ENCODE data around the gene TMEM150A. TPM values are rescaled to one million over a fixed set of nuclear protein-coding genes. Genes with fewer than 3 reads are reported as not detected.
A peak's percentile ranks its signal among the peaks of the same experiment; 100 is the strongest.

The TMEM150A gene
- total RNA-seq, 5 donors from 2014 or later (not counting 1 experiment from before 2014, with no cell fraction given), result 8.4 to 17.1 (median 16.2) TPM

DNA sequence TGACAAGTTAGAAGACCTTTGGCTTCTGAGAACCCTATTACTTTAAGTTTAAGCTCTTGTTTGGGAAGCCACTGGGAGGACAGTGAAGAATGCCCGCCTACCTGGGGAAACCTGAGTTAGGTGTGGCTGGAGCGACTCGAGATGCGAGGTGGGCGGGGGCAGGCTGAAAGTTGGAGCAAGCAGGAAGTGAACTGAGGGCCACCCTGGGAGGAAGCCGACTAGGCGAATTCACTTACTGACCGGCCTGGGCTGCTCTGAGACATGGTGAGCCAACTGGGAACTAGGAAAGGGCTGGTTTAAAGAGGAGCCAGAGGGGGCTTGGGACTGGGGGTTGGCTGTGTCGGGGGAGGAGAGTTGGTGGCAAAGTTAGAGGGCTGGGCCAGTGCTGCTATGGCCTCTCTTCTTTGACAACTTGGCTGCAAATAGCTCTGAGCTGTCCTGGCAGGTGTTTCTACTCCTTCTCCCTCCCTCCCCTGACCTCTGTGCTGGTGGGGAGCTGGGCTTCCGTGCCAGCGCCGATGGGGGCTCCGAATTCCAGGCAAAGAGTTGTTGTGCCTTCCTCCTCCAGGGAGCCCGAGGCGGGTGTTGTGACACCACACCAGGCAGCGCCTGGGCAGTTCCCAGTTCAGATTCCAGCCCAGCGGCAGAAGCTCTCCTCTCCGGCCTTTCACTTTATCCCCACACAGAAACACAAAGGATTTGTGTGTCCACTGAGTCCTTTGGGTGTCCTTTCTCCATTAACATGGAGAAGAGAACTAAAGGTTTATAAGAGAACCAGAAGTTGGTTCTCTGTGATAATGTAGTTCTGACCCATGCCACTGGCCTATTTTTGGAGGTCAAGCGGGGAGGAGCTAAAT lies 24.9 kb downstream of the TMEM150A start, which contains the start of gene VAMP8:
VAMP8 (plus strand) TSS at position 201 of the 857 bp plus-strand sequence; CDS start at position 262, 61 bp downstream.
- peaks cover 11 to 14% of the 10 kb centered on the region in 2 donors for H3K36me3 ChIP-seq (ENCODE audit: control insufficient read depth in 2 of 2, extremely low read depth in 1 of 2, insufficient read depth in 1 of 2, low read length in 1 of 2)
- peak within 1 kb of the TSS; percentile 60 to 71 for H3K4me3 ChIP-seq (ENCODE audit: control insufficient read depth in 1 of 2, extremely low read depth in 1 of 2, low read length in 1 of 2)
- no peaks in the 10 kb centered on the region for H3K27me3 Mint-ChIP-seq
- H3K4me3 Mint-ChIP-seq, result peak within 1 kb of the TSS; percentile 93 to 96 (median 94)
- H3K4me1 ChIP-seq (ENCODE audit: control insufficient read depth in 1 of 2, extremely low read depth in 1 of 2, insufficient read depth in 2 of 2, low read length in 2 of 2), result peaks cover 13 to 40% of the 10 kb centered on the region in 2 experiments
- peak within 1 kb of the TSS; percentile 55 for H3K27ac ChIP-seq (ENCODE audit: low read length)
- ATAC-seq (replicated peaks in 1 of 4) (peak; percentile 85 to 92 (median 88)), DNase-seq (peak; percentile 7 to 75 (median 48))
- no peaks in the 10 kb centered on the region for H3K9me3 Mint-ChIP-seq
- H3K9me3 ChIP-seq, result no peaks in the 10 kb centered on the region
- POLR2A ChIA-PET, result interaction anchor here (0.6 to 1.5 kb wide), 3 partner anchors 17 to 856 kb away, joined by 3 to 4 read pairs (median 3); partner anchors contain the start of genes GGCX (in 1 of the 2) and RNF181 (in 1 of the 2)
- peak within 1 kb of the TSS; percentile 86 to 98 for H3K27ac Mint-ChIP-seq
- peaks cover 0 to 2% of the 10 kb centered on the region in 2 experiments for H3K27me3 ChIP-seq (replicated peaks in 1 of 2; ENCODE audit: control insufficient read depth in 2 of 2, extremely low read depth in 1 of 2, insufficient read depth in 2 of 2, low read length in 1 of 2)
- WGBS (ENCODE audit: insufficient coverage), result 0% methylated on average over 13 of the region's 19 CpGs
- CTCF ChIA-PET, result interaction anchor here (0.6 to 2.1 kb wide), 7 partner anchors 10 to 186 kb away, joined by 3 to 9 read pairs (median 6); no protein-coding TSS in a partner anchor
- peaks cover 36 to 50% (median 45%) of the 10 kb centered on the region in 3 donors for H3K4me1 Mint-ChIP-seq
- peaks cover 17% of the 10 kb centered on the region for H3K36me3 Mint-ChIP-seq

GRCh38 chr2:85577063-85577385 lies 25.5 kb downstream of the TMEM150A start:
- WGBS (ENCODE audit: insufficient coverage), result 40% methylated on average over 1 of the region's 3 CpGs
- Histone ChIP-seq H3K4me3 (ENCODE audit: control insufficient read depth in 1 of 2, extremely low read depth in 1 of 2, low read length in 1 of 2) (peak overlapping the region; percentile 60 to 71), H3K4me1 (ENCODE audit: control insufficient read depth in 1 of 2, extremely low read depth in 1 of 2, insufficient read depth in 2 of 2, low read length in 2 of 2) (peaks cover 13 to 37% of the 10 kb centered on the region in 2 experiments), H3K36me3 (ENCODE audit: control insufficient read depth in 2 of 2, extremely low read depth in 1 of 2, insufficient read depth in 1 of 2, low read length in 1 of 2) (peaks cover 8 to 11% of the 10 kb centered on the region in 2 donors), H3K27ac (ENCODE audit: low read length) (peak overlapping the region; percentile 55), H3K9me3 (no peaks in the 10 kb centered on the region), H3K27me3 (replicated peaks in 1 of 2; ENCODE audit: control insufficient read depth in 2 of 2, extremely low read depth in 1 of 2, insufficient read depth in 2 of 2, low read length in 1 of 2) (peaks cover 0 to 6% of the 10 kb centered on the region in 2 experiments)
- DNase-seq (no peak), ATAC-seq (replicated peaks in 1 of 4) (no peak)
- Mint-ChIP-seq H3K27ac (peak overlapping the region; percentile 86 to 98), H3K9me3 (no peaks in the 10 kb centered on the region), H3K27me3 (no peaks in the 10 kb centered on the region), H3K4me3 (peak overlapping the region; percentile 93 to 96 (median 94)), H3K4me1 (peaks cover 35 to 44% (median 41%) of the 10 kb centered on the region in 3 donors), H3K36me3 (peaks cover 12% of the 10 kb centered on the region)
- CTCF ChIA-PET, result interaction anchor here (0.7 to 2.1 kb wide), 5 partner anchors 10 to 186 kb away, joined by 4 to 9 read pairs (median 6); no protein-coding TSS in a partner anchor
- POLR2A ChIA-PET, result interaction anchor here in 1 of 2 donors (1.5 kb wide), 1 partner anchor 18 kb away, joined by 3 read pairs; the partner anchor contains the start of gene RNF181

GRCh38 chr2:85575739-85576138 lies 26.8 kb downstream of the TMEM150A start:
- H3K4me3 Mint-ChIP-seq, result no peak overlapping the region
- WGBS (ENCODE audit: insufficient coverage), result no CpG with 5 or more reads among the region's 8 CpGs

DNA sequence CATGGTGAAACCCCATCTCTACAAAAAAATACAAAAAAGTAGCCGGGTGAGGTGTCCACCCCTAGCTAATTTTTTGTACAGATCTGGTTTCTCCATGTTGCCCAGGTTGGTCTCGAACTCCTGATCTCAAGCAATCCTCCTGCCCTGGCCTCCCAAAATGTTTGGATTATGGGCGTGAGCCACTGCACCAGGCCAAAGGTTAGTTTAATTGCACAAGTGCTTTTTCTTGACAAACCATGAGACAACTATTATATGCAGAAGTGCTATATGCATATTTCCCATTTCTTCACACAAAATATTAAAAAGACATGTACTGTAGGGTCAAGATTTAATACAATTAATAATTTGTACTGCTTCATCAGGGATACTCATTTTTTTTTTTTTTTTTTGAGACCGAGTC lies 36.2 kb downstream of the TMEM150A start:
- no peak overlapping the region for H3K4me3 ChIP-seq (ENCODE audit: control insufficient read depth in 1 of 2, extremely low read depth in 1 of 2, low read length in 1 of 2)
- POLR2A ChIA-PET, result interaction anchor here in 1 of 2 donors (0.6 kb wide), 1 partner anchor 875 kb away, joined by 3 read pairs; the partner anchor contains the start of gene KDM3A

More at GRCh38 chr2:85575739-85576138, 26.8 kb downstream of the TMEM150A start:
- POLR2A ChIA-PET, result interaction anchor here in 1 of 2 donors (0.6 kb wide), 1 partner anchor 36 kb away, joined by 4 read pairs; the partner anchor contains the start of gene C2orf68
- peaks cover 13 to 37% of the 10 kb centered on the region in 2 experiments for H3K4me1 ChIP-seq (ENCODE audit: control insufficient read depth in 1 of 2, extremely low read depth in 1 of 2, insufficient read depth in 2 of 2, low read length in 2 of 2)
- H3K27ac Mint-ChIP-seq, result no peak overlapping the region
- H3K36me3 ChIP-seq (ENCODE audit: control insufficient read depth in 2 of 2, extremely low read depth in 1 of 2, insufficient read depth in 1 of 2, low read length in 1 of 2), result peaks cover 0 to 5% of the 10 kb centered on the region in 2 donors
- no peaks in the 10 kb centered on the region for H3K9me3 Mint-ChIP-seq
- H3K27me3 ChIP-seq (replicated peaks in 1 of 2; ENCODE audit: control insufficient read depth in 2 of 2, extremely low read depth in 1 of 2, insufficient read depth in 2 of 2, low read length in 1 of 2), result peaks cover 0 to 6% of the 10 kb centered on the region in 2 experiments
- H3K27me3 Mint-ChIP-seq, result no peaks in the 10 kb centered on the region
- H3K36me3 Mint-ChIP-seq, result peaks cover 4% of the 10 kb centered on the region
- CTCF ChIA-PET, result interaction anchor here in 1 of 2 donors (0.6 kb wide), 1 partner anchor 291 kb away, joined by 3 read pairs; no protein-coding TSS in a partner anchor
- no peak overlapping the region for H3K4me3 ChIP-seq (ENCODE audit: control insufficient read depth in 1 of 2, extremely low read depth in 1 of 2, low read length in 1 of 2)
- peaks cover 29 to 38% (median 33%) of the 10 kb centered on the region in 3 donors for H3K4me1 Mint-ChIP-seq
- no peak for ATAC-seq (replicated peaks in 1 of 4)
- H3K27ac ChIP-seq (ENCODE audit: low read length), result no peak overlapping the region
- DNase-seq, result no peak
- no peaks in the 10 kb centered on the region for H3K9me3 ChIP-seq

DNA sequence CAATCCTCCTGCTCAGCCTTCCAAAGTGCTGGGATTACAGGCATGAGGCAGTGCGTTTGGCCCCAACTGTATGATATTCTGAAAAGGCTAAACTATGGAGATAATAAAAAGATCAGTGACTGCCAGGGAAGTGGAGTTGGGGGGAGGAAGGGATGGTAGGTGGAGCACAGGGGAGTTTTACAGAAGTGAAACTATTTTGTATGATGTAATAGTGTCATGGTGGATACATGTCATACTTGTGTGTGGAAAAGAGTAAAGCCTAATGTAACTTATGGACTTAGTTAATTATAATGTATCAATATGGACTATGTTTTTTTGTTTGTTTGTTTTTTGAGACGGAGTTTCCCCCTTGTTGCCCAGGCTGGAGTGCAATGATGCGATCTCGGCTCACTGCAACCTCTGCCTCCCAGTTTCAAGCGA lies 38.3 kb downstream of the TMEM150A start:
- Mint-ChIP-seq H3K4me3 (no peak overlapping the region), H3K4me1 (peaks cover 26% of the 10 kb centered on the region in 3 donors), H3K27ac (no peak overlapping the region), H3K27me3 (no peaks in the 10 kb centered on the region), H3K9me3 (no peaks in the 10 kb centered on the region), H3K36me3 (no peaks in the 10 kb centered on the region)
- peaks cover 0 to 2% of the 10 kb centered on the region in 2 experiments for H3K27me3 ChIP-seq (replicated peaks in 1 of 2; ENCODE audit: control insufficient read depth in 2 of 2, extremely low read depth in 1 of 2, insufficient read depth in 2 of 2, low read length in 1 of 2)
- ChIA-PET CTCF (interaction anchor here (0.6 kb wide), 3 partner anchors 13 to 236 kb away, joined by 3 to 4 read pairs (median 3); partner anchors contain the start of gene TGOLN2 (in 1 of the 2)), POLR2A (interaction anchor here (0.6 to 1.1 kb wide), 2 partner anchors 26 to 289 kb away, joined by 3 read pairs; no protein-coding TSS in a partner anchor)
- no peak overlapping the region for H3K27ac ChIP-seq (ENCODE audit: low read length)
- no peak overlapping the region for H3K4me3 ChIP-seq (ENCODE audit: control insufficient read depth in 1 of 2, extremely low read depth in 1 of 2, low read length in 1 of 2)
- WGBS (ENCODE audit: insufficient coverage), result 96% methylated on average over 3 of the region's 5 CpGs
- ATAC-seq (replicated peaks in 1 of 4) (no peak), DNase-seq (no peak)
- H3K9me3 ChIP-seq, result no peaks in the 10 kb centered on the region
- H3K4me1 ChIP-seq (ENCODE audit: control insufficient read depth in 1 of 2, extremely low read depth in 1 of 2, insufficient read depth in 2 of 2, low read length in 2 of 2), result peaks cover 7 to 17% of the 10 kb centered on the region in 2 experiments
- H3K36me3 ChIP-seq (ENCODE audit: control insufficient read depth in 2 of 2, extremely low read depth in 1 of 2, insufficient read depth in 1 of 2, low read length in 1 of 2), result peaks cover 0 to under 1% of the 10 kb centered on the region in 2 donors

More for the DNA sequence above, 36.2 kb downstream of the TMEM150A start:
- Mint-ChIP-seq H3K27me3 (no peaks in the 10 kb centered on the region), H3K27ac (no peak overlapping the region), H3K9me3 (no peaks in the 10 kb centered on the region), H3K36me3 (no peaks in the 10 kb centered on the region), H3K4me1 (peaks cover 6 to 7% (median 7%) of the 10 kb centered on the region in 3 donors), H3K4me3 (no peak overlapping the region)
- H3K9me3 ChIP-seq, result no peaks in the 10 kb centered on the region
- no peaks in the 10 kb centered on the region for H3K36me3 ChIP-seq (ENCODE audit: control insufficient read depth in 2 of 2, extremely low read depth in 1 of 2, insufficient read depth in 1 of 2, low read length in 1 of 2)
- H3K27ac ChIP-seq (ENCODE audit: low read length), result no peak overlapping the region
- CTCF ChIA-PET, result no interaction called here
- peaks cover 0 to 8% of the 10 kb centered on the region in 2 experiments for H3K4me1 ChIP-seq (ENCODE audit: control insufficient read depth in 1 of 2, extremely low read depth in 1 of 2, insufficient read depth in 2 of 2, low read length in 2 of 2)
- no peak for DNase-seq
- H3K27me3 ChIP-seq (replicated peaks in 1 of 2; ENCODE audit: control insufficient read depth in 2 of 2, extremely low read depth in 1 of 2, insufficient read depth in 2 of 2, low read length in 1 of 2), result peaks cover 0 to 2% of the 10 kb centered on the region in 2 experiments
- 73% methylated on average over 2 of the region's 4 CpGs for WGBS (ENCODE audit: insufficient coverage)
- no peak for ATAC-seq (replicated peaks in 1 of 4)

Data from T-cell (primary cell).